Skeletal muscle tissue (tissue), 4 donors: Measurements from ENCODE around the gene BCAS2. TPM values are rescaled to one million over a fixed set of nuclear protein-coding genes. Genes with fewer than 3 reads are reported as not detected.

Source experiments
- H3K27ac ChIP-seq: one replicate; pipeline ENCODE4 v1.7.0; 2013; ENCODE audit warnings: mild to moderate bottlenecking, low read depth, low read length, inconsistent platforms
- H3K27me3 ChIP-seq, 3 donors: one replicate each; pipeline ENCODE4 v1.7.0; 2013; ENCODE audit warnings: low read length in 3 of 3; ENCODE audit not compliant: control insufficient read depth in 3 of 3, insufficient read depth in 3 of 3
- H3K36me3 ChIP-seq, 3 donors: one replicate each; pipeline ENCODE4 v1.7.0; 2013; ENCODE audit warnings: low read length in 3 of 3; ENCODE audit not compliant: control insufficient read depth in 3 of 3, insufficient read depth in 3 of 3
- H3K4me1 ChIP-seq, 3 donors: one replicate each; pipeline ENCODE4 v1.7.0; 2013; ENCODE audit warnings: low read length in 3 of 3, mild to moderate bottlenecking in 3 of 3; ENCODE audit not compliant: control insufficient read depth in 3 of 3, insufficient read depth in 3 of 3
- H3K4me3 ChIP-seq, 3 donors: one replicate each; pipeline ENCODE4 v1.7.0; 2013; ENCODE audit warnings: low read length in 3 of 3
- H3K9ac ChIP-seq, 3 donors: one replicate each; pipeline ENCODE4 v1.7.0; 2013; ENCODE audit warnings: low read length in 3 of 3, mild to moderate bottlenecking in 3 of 3, moderate library complexity in 2 of 3, low read depth in 1 of 3
- H3K9me3 ChIP-seq, 3 donors: one replicate each; pipeline ENCODE4 v1.7.0; 2013; ENCODE audit warnings: low read length in 3 of 3; ENCODE audit not compliant: control insufficient read depth in 3 of 3
- total RNA-seq: library from RNA; depleted of rRNA; stranded (reverse); fragments of >200 nt; gene quantifications from one replicate; pipeline ENCODE4 v1.2.3, GENCODE V29; 2014
- donor health status: Osteomylitis.

BCAS2 gene
- total RNA-seq, 1 donor from 2014 or later, result 11.0 TPM

DNA sequence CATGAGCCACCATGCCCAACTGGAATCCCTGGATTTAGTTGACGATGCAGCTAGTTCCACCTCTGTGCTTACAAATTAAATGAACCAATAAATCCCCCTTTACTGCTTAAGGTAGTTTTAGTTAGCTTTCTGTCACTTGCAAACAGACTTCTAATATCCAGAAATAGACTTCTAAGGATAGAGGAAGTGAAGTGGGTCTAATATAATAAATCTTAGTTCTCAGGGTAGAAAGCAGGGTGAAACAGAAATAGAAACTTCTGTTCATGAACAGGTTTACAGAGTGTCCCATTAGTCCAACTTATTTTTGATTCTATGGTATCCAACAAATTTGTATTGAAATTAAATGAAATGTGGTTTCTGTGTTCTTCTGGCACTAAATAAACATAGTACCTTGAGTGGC lies 20.1 kb downstream of the BCAS2 start:
- Histone ChIP-seq H3K9ac (no peak overlapping the region), H3K9me3 (no peaks in the 10 kb centered on the region), H3K4me3 (no peak overlapping the region), H3K36me3 (peaks cover 7 to 14% (median 10%) of the 10 kb centered on the region in 3 donors), H3K27me3 (no peaks in the 10 kb centered on the region), H3K4me1 (no peaks in the 10 kb centered on the region), H3K27ac (no peak overlapping the region)

- Histone ChIP-seq H3K4me1 (no peaks in the 10 kb centered on the region), H3K36me3 (peaks cover 0 to under 1% (median 0%) of the 10 kb centered on the region in 3 donors), H3K27me3 (no peaks in the 10 kb centered on the region), H3K9me3 (no peaks in the 10 kb centered on the region), H3K4me3 (no peak overlapping the region), H3K9ac (no peak overlapping the region), H3K27ac (no peak overlapping the region)
These were observed 22.1 kb downstream of the BCAS2 start for GRCh38 chr1:114559356-114559755.

GRCh38 chr1:114558544-114558943 lies 22.9 kb downstream of the BCAS2 start:
- no peak overlapping the region for H3K9ac ChIP-seq
- H3K9me3 ChIP-seq, result no peaks in the 10 kb centered on the region
- H3K36me3 ChIP-seq, result no peaks in the 10 kb centered on the region
- no peaks in the 10 kb centered on the region for H3K27me3 ChIP-seq
- no peak overlapping the region for H3K27ac ChIP-seq
- H3K4me3 ChIP-seq, result no peak overlapping the region
- H3K4me1 ChIP-seq, result no peaks in the 10 kb centered on the region

- Histone ChIP-seq H3K9me3 (no peaks in the 10 kb centered on the region), H3K27ac (no peak overlapping the region), H3K27me3 (no peaks in the 10 kb centered on the region), H3K36me3 (no peaks in the 10 kb centered on the region), H3K4me1 (no peaks in the 10 kb centered on the region), H3K9ac (no peak overlapping the region), H3K4me3 (no peak overlapping the region)
These were observed 26.8 kb downstream of the BCAS2 start for GRCh38 chr1:114554577-114554976.

DNA sequence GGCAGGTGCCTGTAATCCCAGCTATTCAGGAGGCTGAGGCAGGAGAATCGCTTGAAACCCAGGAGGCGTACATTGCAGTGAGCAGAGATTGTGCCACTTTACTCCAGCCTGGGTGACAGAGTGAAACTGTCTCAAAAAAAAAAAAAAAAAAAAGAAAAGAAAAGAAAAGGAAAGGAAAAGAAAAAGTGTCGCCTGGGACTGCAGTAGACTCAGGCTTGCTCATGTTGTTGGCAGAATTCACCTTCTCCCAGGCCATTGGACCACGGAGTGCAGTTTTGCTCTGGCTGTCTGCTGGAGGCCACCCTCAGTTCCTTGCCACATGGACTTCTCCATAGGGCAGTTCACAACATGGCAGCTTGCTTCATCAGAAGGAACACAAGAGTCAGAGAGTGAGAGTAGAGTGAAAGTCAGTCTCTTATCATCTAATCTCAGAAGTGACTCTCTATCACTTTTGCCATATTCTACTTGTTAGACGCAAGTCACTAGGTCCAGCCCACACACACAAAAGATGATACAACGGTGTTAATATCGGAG lies 29.2 kb downstream of the BCAS2 start:
- no peaks in the 10 kb centered on the region for H3K36me3 ChIP-seq
- H3K27me3 ChIP-seq, result no peaks in the 10 kb centered on the region
- no peak overlapping the region for H3K4me3 ChIP-seq
- H3K27ac ChIP-seq, result no peak overlapping the region
- no peaks in the 10 kb centered on the region for H3K9me3 ChIP-seq
- H3K9ac ChIP-seq, result no peak overlapping the region
- no peaks in the 10 kb centered on the region for H3K4me1 ChIP-seq

GRCh38 chr1:114551400-114551799 lies 30.0 kb downstream of the BCAS2 start:
- Histone ChIP-seq H3K27ac (no peak overlapping the region), H3K9me3 (no peaks in the 10 kb centered on the region), H3K27me3 (no peaks in the 10 kb centered on the region), H3K4me1 (no peaks in the 10 kb centered on the region), H3K36me3 (no peaks in the 10 kb centered on the region), H3K4me3 (no peak overlapping the region), H3K9ac (no peak overlapping the region)

- H3K27ac ChIP-seq, result no peak overlapping the region
- H3K36me3 ChIP-seq, result no peaks in the 10 kb centered on the region
- H3K9me3 ChIP-seq, result no peaks in the 10 kb centered on the region
- H3K4me3 ChIP-seq, result no peak overlapping the region
- no peak overlapping the region for H3K9ac ChIP-seq
- H3K27me3 ChIP-seq, result no peaks in the 10 kb centered on the region
- no peaks in the 10 kb centered on the region for H3K4me1 ChIP-seq
These were observed 31.1 kb downstream of the BCAS2 start for GRCh38 chr1:114550336-114550735.

- H3K27me3 ChIP-seq, result no peaks in the 10 kb centered on the region
- no peak overlapping the region for H3K9ac ChIP-seq
- no peaks in the 10 kb centered on the region for H3K9me3 ChIP-seq
- H3K36me3 ChIP-seq, result no peaks in the 10 kb centered on the region
- no peak overlapping the region for H3K4me3 ChIP-seq
- no peak overlapping the region for H3K27ac ChIP-seq
- no peaks in the 10 kb centered on the region for H3K4me1 ChIP-seq
These were observed 32.3 kb downstream of the BCAS2 start for GRCh38 chr1:114549137-114549536.

DNA sequence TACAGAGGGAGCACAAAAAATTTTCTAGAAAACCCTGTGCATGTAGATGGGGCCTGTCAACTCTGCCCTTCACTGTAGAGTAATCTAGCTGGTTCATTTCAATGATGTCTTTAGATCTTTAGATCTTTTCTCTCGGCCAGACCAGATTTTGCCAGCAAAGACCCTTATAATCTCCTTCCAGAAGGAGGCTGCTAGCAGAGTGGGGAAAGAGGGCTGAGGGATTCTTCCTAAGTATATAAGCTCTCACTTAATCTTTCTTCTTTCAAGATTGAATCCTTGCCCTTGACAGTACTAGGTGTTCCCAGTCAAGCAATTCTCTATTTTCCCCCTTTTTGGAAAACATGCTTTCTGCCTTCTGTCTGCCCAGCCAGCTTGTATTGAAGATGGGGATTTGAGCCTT lies 34.3 kb downstream of the BCAS2 start:
- no peak overlapping the region for H3K27ac ChIP-seq
- no peaks in the 10 kb centered on the region for H3K4me1 ChIP-seq
- H3K9me3 ChIP-seq, result no peaks in the 10 kb centered on the region
- H3K9ac ChIP-seq, result no peak overlapping the region
- H3K4me3 ChIP-seq, result no peak overlapping the region
- H3K27me3 ChIP-seq, result no peaks in the 10 kb centered on the region
- H3K36me3 ChIP-seq, result no peaks in the 10 kb centered on the region

DNA sequence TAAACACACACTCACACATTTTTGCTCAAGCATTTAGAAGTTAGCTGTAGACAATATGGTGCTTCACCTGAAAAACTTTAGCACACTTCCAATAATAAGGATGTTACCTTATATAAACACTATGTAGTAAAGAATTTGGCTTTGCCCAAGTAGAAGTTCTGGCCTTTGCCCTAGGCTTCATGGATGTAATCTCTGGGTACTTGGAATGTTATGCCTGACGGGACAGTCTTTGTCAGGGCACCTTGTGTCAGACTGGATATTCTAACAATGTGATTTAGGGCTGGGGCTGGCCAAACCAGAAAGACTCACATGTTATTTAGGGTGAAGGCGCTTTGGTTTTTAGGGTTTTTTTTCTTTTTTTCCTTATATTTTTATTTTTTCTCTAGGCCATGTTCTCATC lies 35.6 kb downstream of the BCAS2 start:
- Histone ChIP-seq H3K36me3 (no peaks in the 10 kb centered on the region), H3K4me1 (no peaks in the 10 kb centered on the region), H3K4me3 (no peak overlapping the region), H3K9ac (no peak overlapping the region), H3K27me3 (no peaks in the 10 kb centered on the region), H3K9me3 (no peaks in the 10 kb centered on the region), H3K27ac (no peak overlapping the region)

DNA sequence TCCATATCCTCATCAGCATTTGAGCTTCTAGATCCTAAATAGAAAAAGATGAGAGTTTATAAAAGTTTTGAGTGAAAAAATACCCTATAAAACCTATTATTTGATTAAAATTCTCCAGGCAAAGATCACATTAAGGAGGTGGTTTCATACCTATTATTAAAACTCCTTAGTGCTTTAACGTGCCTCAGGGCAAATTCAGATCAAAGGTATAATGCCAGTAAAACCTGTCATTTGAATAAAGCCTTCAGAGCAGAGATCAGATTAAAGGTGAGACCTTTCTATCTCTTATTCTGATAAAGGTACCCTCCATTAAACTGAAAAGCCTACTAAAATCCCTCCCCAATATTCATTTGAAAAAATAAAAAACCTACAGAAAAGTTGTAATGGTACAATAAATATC lies 36.1 kb downstream of the BCAS2 start:
- Histone ChIP-seq H3K27ac (no peak overlapping the region), H3K36me3 (no peaks in the 10 kb centered on the region), H3K4me3 (no peak overlapping the region), H3K27me3 (no peaks in the 10 kb centered on the region), H3K9ac (no peak overlapping the region), H3K4me1 (no peaks in the 10 kb centered on the region), H3K9me3 (no peaks in the 10 kb centered on the region)
